Stimulated activated CD8-positive, alpha-beta memory T cell treated with anti-CD3 and anti-CD28 coated beads, Interleukin-15, amount 100 ng/mL, for 1 hour (primary cell): ENCODE data around the gene UBTD2.
"Not testable (repeated sequence)": the region's sequence is repeated elsewhere in the genome, so short reads cannot be mapped to it uniquely, and the experiment has no call there.

Experiments
- DNase-seq: peaks from one replicate; pipeline ENCODE4 v3.0.0-alpha.2; 2020; ENCODE audit warnings: low read depth

The UBTD2 gene

GRCh38 chr5:172251419-172251818, 32.1 kb downstream of the UBTD2 start:
- no peak for DNase-seq

- no peak for DNase-seq
Observed at GRCh38 chr5:172248637-172249036, 34.9 kb downstream of the UBTD2 start.

- DNase-seq: no peak
Observed at GRCh38 chr5:172245703-172246125, 37.9 kb downstream of the UBTD2 start.

GRCh38 chr5:172245046-172245445, 38.5 kb downstream of the UBTD2 start:
- DNase-seq: no peak

- no peak for DNase-seq
Observed at GRCh38 chr5:172243302-172243701, 40.3 kb downstream of the UBTD2 start.

GRCh38 chr5:172238334-172238733, 45.2 kb downstream of the UBTD2 start:
- DNase-seq: no peak

- no peak for DNase-seq
Observed at GRCh38 chr5:172235827-172236736, 47.5 kb downstream of the UBTD2 start.

- no peak for DNase-seq
Observed at GRCh38 chr5:172235132-172235780, 48.3 kb downstream of the UBTD2 start.

GRCh38 chr5:172234031-172234430, 49.5 kb downstream of the UBTD2 start:
- DNase-seq: no peak

GRCh38 chr5:172229904-172230303, 53.7 kb downstream of the UBTD2 start:
- DNase-seq: no peak

GRCh38 chr5:172224996-172225395, 58.6 kb downstream of the UBTD2 start:
- DNase-seq: no peak

- DNase-seq: no peak
Observed at GRCh38 chr5:172223901-172224873, 59.4 kb downstream of the UBTD2 start.

- DNase-seq: no peak
Observed at GRCh38 chr5:172219296-172219695, 64.3 kb downstream of the UBTD2 start.

- DNase-seq: no peak
Observed at GRCh38 chr5:172216345-172216744, 67.2 kb downstream of the UBTD2 start.

- no peak for DNase-seq
Observed at GRCh38 chr5:172213126-172213525, 70.4 kb downstream of the UBTD2 start.

- DNase-seq: no peak
Observed at GRCh38 chr5:172211676-172212075, 71.9 kb downstream of the UBTD2 start.

GRCh38 chr5:172209714-172210113, 73.8 kb downstream of the UBTD2 start:
- no peak for DNase-seq

GRCh38 chr5:172207511-172207910, 76.1 kb downstream of the UBTD2 start:
- no peak for DNase-seq

GRCh38 chr5:172205984-172206383, 77.6 kb downstream of the UBTD2 start:
- not testable (repeated sequence) for DNase-seq

- no peak for DNase-seq
Observed at GRCh38 chr5:172200476-172200875, 83.1 kb downstream of the UBTD2 start.

- DNase-seq: no peak
Observed at GRCh38 chr5:172199446-172199845, 84.1 kb downstream of the UBTD2 start.

- DNase-seq: not testable (repeated sequence)
Observed at GRCh38 chr5:172197775-172198174, 85.8 kb downstream of the UBTD2 start.
